Stimulated activated CD4-positive, alpha-beta T cell treated with anti-CD3 and anti-CD28 coated beads, TNF-alpha, amount 100 ng/mL, for 48 hours (primary cell): Measurements from ENCODE around the gene CACNA1C.

Experiments
- DNase-seq, 3 donors: peaks; one replicate each; pipeline ENCODE4 v3.0.0-alpha.2; 2020; ENCODE audit warnings: low read depth in 3 of 3

CACNA1C gene

GRCh38 chr12:2297004-2297403, 244.2 kb downstream of the CACNA1C start:
- DNase-seq, result no peak

- DNase-seq, result no peak
Observed at GRCh38 chr12:2297658-2298057, 244.9 kb downstream of the CACNA1C start.

- no peak for DNase-seq
Observed at GRCh38 chr12:2298556-2299200, 245.9 kb downstream of the CACNA1C start.

GRCh38 chr12:2299206-2299605, 246.4 kb downstream of the CACNA1C start:
- no peak for DNase-seq

- no peak for DNase-seq
Observed at GRCh38 chr12:2300168-2300567, 247.4 kb downstream of the CACNA1C start.

GRCh38 chr12:2300886-2301285, 248.1 kb downstream of the CACNA1C start:
- no peak for DNase-seq

- DNase-seq, result no peak
Observed at GRCh38 chr12:2301531-2302461, 249.0 kb downstream of the CACNA1C start.

GRCh38 chr12:2302711-2303580, 250.2 kb downstream of the CACNA1C start:
- no peak for DNase-seq

GRCh38 chr12:2304223-2304622, 251.4 kb downstream of the CACNA1C start:
- no peak for DNase-seq

- no peak for DNase-seq
Observed at GRCh38 chr12:2306012-2306411, 253.2 kb downstream of the CACNA1C start.

GRCh38 chr12:2306735-2307134, 253.9 kb downstream of the CACNA1C start:
- DNase-seq, result no peak

- no peak for DNase-seq
Observed at GRCh38 chr12:2307550-2307949, 254.8 kb downstream of the CACNA1C start.

GRCh38 chr12:2309647-2310046, 256.9 kb downstream of the CACNA1C start:
- DNase-seq, result no peak

- no peak for DNase-seq
Observed at GRCh38 chr12:2311020-2311778, 258.4 kb downstream of the CACNA1C start.

GRCh38 chr12:2312175-2312574, 259.4 kb downstream of the CACNA1C start:
- no peak for DNase-seq

GRCh38 chr12:2312770-2313169, 260.0 kb downstream of the CACNA1C start:
- DNase-seq, result no peak

- no peak for DNase-seq
Observed at GRCh38 chr12:2314492-2314891, 261.7 kb downstream of the CACNA1C start.

GRCh38 chr12:2317772-2318171, 265.0 kb downstream of the CACNA1C start:
- DNase-seq, result no peak

GRCh38 chr12:2318286-2318685, 265.5 kb downstream of the CACNA1C start:
- DNase-seq, result no peak

GRCh38 chr12:2319136-2319535, 266.3 kb downstream of the CACNA1C start:
- no peak for DNase-seq

- no peak for DNase-seq
Observed at GRCh38 chr12:2319737-2320506, 267.1 kb downstream of the CACNA1C start.
